IPS-11a (cell line): ENCODE measurements around the gene XXYLT1.

Experiments
- H3K4me3 ChIP-seq: one replicate; pipeline ENCODE4 v1.5.1; 2013; ENCODE audit warnings: low read depth, low read length, control low read depth

The XXYLT1 gene

DNA sequence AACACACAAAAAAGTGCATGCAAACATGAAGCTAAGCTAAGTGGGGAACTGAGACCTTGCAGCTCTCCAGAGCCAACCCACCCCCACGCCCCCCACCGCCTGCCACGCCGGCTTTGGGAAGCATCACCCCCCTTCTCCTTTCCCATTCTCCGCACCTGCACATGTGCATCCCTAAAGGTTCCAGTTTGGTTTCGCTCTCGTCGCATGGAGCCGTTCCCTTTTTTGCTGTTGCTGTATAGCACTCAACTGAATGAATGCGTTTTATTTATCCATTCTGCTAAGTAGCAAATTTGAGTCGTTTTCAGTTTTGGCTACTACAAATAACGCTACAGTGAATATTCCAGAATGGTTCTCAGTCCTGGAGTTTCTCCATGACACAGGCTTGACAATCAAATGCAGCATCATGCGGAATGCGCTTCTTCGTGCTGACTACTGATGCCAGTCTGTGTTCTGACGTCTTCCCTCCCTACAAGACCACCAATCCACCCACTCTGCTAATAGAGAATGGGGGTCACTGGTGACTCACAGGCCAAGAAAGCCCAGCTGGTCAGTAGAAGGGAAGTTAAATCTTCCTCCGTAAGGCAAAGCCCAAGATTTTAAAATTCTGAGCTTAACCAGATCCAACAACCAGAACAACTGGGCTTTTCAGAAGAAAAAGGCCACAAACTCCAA is 115.3 kb downstream of the XXYLT1 start:
- no peak overlapping the region for H3K4me3 ChIP-seq

DNA sequence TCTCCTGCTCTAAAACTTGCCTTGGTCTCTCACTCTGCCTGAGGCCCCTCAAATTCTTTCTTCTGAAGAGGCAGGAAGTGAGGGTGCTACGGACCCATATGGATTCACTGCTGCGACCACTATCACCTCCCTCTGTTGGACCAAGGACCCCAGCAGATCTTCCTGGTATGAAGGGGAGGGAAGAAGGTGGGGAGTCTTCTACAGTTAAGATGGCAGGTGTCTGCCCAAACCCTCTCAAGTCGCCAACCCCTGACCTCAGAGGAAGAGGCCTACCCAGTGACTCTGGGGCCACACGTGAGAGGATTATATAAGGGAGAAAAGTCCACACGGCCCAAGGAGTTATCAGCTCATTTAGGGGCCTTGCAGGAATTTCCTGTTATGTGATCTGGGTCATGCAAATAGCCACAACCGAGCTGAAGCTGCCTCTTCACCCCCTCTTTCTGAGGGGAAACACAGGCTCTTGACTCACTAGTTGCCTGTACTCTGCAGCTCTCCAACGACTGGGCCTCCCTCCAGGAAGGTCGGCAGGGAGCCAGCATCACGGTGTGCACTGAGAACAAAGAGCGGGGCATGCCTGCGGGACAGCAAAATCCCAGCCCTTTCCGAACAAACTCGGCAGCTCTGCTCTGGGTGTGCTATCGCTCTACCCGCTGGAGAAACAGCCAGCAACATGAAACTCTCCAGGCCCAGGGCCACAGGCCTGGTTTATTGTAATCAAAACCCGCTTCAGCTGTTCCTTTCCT is 116.0 kb downstream of the XXYLT1 start:
- H3K4me3 ChIP-seq = no peak overlapping the region

DNA sequence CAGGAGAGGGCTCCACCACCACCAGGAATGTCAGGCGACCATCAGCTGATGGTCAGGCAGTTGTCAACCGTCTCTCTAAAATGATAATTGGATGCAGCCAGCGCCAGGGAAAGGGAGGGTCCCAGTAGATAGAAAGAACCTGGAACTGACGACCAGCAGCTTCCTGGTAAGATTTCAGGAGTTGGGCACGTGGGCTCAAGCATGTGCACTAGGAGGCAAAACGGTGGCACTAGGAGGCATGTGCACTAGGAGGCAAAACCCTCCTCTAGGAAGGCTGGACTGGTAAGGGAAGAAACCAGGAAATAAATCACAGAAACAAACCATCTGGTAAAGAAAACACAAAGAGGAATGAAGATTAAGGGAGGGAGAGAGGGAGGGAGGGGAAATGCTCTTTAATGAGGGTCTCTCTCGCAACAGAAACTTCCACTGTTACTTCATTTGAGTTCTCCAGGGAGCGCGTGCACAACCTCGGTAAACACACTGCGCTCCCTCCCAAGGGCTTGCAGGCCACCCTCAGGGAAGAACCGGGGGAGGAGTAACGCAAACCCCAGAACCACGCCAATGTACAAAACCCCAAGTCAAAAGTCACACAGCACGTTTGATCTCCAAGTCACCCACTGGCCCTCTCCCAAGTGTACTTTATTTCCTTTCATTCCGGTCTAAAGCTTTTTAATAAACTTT is 116.7 kb downstream of the XXYLT1 start:
- H3K4me3 ChIP-seq = no peak overlapping the region

DNA sequence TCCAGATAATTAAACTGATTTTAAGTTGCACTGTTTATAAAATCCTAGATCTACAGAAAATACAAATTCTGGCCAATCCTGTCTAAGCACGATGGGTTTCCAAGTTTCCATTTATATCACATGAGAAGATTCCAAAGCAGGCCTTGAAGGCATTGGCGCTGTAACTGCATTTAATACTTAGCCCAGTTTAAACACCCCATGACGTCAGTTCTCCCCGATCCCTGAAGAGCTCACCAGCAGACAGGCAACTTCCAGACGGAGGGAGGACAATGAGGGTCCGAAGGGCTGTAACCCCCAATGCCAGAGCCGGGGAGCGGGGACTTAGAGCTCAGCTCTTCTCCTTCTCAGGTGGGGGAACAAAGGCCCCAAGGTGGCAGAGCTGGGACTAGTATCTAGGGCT is 117.3 kb downstream of the XXYLT1 start:
- no peak overlapping the region for H3K4me3 ChIP-seq

DNA sequence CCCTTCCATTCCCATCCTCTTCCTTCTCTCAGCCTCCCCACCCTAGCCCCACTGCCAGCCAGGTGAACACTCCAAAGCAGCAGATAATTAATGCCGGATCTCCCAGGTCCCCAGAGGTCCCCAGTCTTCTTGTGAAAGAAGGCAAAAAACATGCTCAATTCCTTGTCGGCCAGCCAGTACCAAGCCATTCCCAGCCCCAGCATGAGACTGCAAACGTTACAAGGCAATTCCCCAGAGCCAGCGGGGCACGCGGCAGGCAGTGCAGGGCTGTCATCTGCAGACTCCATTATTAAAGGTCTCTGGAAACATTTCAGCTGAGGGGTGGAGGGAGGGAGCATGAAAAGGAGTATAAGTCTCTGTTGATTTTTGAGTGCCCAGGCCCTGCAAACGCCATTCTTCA is 117.8 kb downstream of the XXYLT1 start:
- H3K4me3 ChIP-seq = no peak overlapping the region

DNA sequence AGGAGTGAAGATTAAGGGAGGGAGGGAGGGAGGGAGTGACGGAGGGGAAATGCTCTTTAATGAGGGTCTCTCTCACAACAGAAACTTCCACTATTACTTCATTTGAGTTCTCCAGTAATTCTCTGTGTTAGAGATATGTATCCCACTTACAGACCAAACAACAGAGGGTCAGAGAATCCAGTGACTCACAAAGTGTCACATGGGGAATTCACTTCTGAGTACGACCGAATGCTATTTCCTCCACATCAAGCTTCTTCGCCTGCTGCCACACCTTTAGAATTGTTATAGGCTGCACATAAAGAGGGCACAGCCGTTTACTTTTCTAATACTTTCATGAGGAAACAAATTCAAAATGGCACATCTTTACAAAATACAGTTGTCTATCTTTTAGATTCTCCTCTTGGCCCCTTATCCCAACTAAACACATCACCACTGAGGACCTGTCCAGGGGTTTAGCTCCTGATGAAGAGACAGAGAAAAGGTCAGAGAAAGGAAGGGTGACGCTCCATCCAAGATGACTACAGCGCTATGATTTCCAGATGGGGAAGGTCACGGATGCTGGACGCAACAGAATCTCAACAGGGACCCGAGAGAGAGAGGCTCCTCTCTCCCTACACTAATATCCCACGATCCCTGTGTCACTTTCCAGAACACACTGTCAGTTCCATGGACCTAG is 119.0 kb downstream of the XXYLT1 start:
- no peak overlapping the region for H3K4me3 ChIP-seq

DNA sequence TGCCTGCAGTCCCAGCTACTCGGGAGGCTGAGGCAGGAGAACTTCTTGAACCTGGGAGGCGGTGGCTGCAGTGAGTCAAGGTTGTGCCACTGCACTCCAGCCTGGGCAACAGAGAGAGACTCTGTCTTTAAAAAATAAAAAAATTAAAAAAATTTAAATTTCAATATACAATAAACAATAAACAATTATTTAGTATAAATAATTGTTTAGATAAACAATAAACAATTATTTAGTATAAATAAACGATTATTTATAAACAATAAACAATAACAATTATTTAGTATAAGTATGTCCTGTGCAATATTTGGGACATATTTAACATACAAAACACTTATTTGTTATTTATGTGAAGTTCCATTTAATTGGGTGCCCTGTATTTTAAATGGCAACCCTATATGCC is 119.6 kb downstream of the XXYLT1 start:
- no peak overlapping the region for H3K4me3 ChIP-seq

DNA sequence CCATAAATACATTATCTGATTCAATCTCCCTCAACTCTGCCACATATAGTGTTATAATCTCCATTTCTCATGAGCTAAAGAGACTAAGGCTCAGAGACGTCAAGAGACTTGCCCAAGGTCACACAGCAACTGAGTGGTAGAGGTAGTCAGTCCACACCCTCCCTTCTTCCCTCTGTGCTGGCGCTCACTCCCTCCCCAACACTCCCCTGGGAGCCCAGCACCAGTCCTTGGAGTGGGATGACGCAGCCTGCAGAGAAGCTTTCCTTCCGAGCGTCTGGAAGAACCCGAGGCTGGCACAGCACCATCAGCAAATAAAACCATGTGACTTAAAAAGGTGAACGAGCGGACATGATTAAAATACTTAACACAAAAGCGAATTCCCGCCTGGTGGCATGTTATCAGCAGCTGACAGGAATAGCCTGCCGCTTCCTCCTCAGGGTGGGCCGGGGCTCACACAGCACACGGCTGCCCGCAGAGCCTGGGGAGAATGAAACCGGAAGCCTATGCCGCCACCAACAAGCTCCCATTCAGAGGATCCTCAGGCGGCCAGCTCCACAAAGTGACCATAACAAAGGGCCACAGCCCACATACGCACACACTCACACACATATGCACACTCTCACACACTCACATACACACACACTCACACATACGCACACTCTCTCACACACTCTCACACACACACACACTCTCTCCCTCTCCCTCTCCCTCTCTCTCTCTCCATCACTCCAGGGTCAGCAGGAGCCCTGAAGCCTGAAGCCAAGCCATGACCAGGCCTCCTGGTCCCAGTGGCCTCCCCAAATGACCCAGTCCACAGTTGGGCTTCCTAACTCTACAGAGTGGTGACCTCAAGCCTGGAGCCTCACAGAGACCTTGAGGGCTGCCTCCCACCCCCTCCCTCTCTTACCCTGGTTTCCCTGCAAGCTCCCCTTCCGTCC is 120.5 kb downstream of the XXYLT1 start:
- no peak overlapping the region for H3K4me3 ChIP-seq

DNA sequence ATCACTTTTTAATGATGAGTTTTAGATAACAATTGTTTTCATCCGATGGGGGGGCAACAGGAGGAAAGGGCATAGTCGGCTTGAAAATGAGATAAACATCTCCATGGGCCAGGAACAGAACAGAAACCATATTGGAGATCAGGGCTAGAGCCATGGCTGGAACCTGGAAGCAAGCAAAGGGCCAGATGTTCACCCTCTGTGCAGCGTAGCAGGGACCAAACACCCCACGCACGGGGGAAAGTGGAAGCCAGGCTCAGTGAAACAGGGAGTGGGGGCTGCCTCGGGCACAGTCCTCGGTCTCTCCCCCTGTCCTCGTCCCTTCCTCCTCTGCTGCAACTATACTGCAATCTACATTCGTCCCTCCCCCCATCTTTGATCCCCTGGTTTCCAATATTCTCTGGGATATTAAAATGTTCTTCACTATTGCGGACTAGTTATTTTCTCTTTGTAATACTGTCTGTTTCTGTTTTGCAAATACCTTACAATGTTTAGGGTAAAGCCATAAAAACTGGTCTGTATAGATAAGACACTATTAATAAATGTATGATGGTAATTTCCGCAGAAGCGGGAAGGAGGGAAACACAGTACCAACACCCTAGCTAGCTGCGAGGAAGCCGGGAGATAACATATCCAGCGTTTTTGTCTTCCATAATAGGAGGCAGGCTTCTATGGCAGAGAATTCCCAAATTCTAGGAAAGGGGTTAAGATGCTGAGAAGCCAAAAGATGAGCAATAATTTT is 121.5 kb downstream of the XXYLT1 start:
- no peak overlapping the region for H3K4me3 ChIP-seq

DNA sequence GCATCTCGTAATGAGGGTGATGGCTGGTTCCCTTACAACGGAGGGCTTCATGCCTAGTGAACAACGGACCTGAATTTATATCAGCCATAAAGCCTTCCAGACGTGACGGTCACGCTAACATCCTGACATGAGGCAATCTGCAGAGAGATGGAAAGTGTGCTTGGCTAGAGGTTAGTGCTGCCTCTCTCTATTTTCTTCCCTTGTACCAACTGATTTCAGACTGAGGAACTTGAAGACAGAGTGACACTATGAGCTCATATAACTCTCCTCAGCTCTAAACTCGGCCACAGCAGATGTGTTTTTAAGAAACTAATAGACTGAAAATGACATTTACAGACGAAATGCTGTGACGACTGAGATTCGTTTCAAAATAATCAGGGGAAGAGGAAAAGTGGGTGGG is 122.4 kb downstream of the XXYLT1 start:
- H3K4me3 ChIP-seq = no peak overlapping the region

DNA sequence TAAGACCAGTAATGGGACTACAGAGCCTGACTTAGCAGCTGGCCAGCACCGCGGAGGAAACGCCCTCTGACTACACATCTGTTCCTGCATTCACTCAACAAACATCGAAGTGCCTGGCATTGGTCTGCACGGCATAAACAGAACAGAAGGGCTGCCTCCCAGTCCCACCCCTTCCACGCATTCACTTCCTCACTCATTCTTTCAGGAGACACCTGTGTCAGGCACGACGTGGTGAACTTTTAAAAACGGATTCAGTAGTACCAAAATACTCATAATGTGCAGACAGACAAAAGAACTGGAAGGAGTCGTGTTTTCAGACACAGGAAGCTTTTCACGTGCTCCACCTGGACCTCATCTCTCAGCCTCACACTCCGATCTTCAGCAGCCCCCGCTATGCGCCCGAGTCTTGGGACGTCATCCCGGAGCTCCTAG is 123.3 kb downstream of the XXYLT1 start:
- H3K4me3 ChIP-seq = no peak overlapping the region

DNA sequence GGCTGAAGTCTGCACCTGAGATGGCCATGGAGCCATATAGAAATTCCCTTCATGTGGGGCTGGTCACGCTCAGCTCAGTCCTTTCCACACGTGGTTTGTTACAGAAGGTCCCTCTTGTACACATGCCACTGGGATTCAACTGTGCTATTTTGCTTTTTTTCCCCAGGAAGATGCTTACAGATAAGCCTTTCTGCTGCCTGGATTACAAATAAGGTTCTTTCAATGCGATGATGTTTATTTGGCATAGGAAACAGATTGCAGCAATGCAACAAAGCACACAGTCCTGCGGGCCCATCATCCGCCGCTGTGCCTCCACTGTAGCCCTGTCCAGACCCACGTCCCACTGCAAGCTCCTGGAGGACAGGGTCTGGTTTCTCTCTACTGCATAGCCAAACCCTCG is 124.8 kb downstream of the XXYLT1 start:
- H3K4me3 ChIP-seq = no peak overlapping the region

DNA sequence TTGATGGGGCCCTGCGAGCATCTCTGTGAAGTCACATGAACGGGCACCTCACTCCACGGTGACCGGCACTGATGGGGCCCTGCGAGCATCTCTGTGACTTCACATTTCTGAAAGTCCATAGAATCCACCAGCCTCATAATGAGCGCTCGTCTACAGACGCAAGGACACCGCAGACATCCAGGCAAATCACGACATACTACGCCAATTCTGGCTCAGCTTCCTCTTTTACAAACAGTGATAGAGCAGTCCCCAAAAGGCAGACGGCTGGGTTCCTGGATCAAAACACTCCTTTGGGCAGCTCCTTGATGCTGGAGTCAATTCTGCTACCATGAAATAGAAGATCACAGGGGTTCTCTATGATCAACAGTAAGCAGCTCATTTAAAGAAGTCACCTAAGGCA is 125.4 kb downstream of the XXYLT1 start:
- H3K4me3 ChIP-seq = no peak overlapping the region

DNA sequence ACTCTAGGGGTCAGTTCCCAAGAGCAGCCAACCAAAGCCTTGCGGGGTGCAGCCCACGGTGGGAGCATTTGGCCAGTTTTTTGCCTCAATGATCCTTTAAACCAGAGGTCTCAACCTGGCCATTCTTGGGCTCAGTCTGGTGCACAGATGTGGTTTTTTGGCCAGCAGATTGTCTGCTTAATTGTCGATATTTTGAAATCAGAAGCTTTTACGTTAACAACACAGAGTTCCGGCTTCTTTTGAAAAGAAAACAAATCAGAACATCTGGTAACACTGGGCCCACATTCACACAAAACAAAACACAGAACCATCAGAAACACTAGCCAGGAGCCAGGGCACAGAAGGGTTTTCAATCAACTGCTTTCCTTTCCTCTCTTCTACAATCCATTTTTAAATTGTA is 127.7 kb downstream of the XXYLT1 start:
- no peak overlapping the region for H3K4me3 ChIP-seq

DNA sequence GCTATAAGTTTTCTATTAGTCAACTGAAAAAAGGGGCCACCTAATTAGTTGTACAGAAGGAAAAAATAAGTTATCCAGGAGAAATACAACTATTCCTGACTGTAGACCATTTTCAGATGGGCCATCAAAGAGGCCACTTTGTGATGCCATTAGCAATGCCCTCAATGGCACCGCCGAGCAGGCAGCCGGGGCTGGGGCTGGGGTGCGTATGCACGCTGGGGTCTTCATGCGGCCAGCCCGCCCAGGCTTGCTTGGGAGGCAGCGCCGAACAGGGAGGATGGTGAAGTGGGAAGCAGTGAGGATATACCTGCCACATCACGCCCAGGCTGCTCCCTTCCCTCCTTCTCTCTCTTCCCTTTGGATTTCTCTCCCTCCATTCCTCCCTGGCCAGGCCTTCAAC is 128.4 kb downstream of the XXYLT1 start:
- no peak overlapping the region for H3K4me3 ChIP-seq

DNA sequence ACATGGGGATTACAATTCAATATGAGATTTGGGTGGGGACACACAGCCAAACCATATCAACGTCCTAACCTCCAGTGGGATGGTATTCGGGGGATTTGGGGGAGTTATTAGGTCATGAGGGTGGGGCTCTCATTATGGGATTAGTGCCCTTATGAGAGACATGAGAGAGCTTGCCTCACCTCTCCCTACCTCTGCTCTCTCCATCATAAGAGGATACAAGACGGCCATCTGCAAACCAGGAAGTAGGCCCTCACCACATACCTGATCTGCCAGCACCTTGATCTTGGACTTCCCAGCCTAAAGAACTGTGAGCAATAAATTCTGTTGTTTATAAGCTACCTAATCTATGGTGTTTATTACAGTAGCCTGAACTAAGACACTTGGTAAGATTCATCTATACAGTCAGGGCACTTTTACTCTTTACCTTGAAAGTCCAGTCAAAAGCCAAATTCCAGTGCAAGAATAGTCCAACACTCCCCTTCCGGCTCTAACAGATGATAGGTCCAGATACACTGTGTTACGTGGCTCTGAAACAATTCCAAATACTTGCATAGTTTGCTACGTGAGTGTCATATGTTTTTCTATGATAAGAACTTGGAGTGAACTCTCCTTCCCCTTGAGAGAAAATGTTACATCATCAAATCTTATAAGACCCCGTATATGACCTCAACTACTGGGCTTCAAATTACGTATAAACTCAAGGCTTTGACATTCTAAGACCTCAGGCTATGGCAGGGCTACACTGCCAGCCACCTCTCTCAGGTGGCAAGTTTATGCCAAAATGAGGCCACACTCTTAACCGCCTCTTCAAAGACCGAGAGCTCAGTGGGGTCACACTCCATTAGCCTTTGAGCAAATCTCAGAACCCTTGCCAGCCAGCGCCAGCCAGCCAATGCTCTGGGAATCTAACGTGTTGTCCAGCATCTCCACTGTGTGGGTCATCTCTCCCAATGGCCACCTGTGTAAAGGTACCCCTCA is 129.9 kb downstream of the XXYLT1 start:
- no peak overlapping the region for H3K4me3 ChIP-seq

DNA sequence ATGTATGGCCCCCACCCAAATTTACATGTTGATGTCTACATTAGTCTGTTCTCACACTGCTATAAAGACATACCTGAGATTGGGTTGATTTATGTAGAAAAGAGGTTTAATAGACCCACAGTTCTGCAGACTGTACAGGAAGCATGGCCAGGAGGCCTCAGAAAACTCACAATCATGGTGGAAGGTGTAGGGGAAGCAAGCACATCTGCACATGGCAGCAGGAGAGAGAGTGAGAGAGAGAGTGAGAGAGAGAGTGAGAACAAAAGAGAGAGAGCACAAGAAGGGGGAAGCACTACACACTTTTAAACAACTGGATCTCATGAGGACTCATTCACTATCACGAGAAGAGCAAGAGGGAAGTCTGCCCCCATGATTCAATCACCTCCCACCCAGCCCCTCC is 130.5 kb downstream of the XXYLT1 start:
- no peak overlapping the region for H3K4me3 ChIP-seq

DNA sequence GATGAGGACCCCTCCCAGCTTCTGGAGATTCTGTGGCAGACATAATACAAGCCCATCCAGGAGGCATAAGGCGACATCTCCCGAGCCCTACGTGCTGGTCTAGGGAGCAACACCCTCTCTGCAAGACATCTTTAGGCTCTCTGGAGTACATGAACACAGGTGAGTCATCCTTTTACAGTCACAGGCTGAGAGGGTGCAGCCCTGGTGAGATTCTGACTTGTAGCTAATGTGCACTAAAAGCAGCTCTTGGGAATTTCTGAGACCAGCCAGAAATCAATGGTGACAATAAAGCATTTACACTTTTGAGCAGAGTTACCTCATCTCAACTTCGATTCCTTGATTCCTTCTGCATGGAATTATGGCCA is 131.1 kb downstream of the XXYLT1 start:
- H3K4me3 ChIP-seq = no peak overlapping the region
